OCI-M1 (cell line): Measurements from ENCODE around the gene GAGE10.
"Not testable (repeated sequence)": the region's sequence is repeated elsewhere in the genome, so short reads cannot be mapped to it uniquely, and the experiment has no call there.

Source experiments
- DNase-seq: peaks from one replicate; lab custom pipeline; 2025; lab: John Stamatoyannopoulos, UW

Gene GAGE10

DNA sequence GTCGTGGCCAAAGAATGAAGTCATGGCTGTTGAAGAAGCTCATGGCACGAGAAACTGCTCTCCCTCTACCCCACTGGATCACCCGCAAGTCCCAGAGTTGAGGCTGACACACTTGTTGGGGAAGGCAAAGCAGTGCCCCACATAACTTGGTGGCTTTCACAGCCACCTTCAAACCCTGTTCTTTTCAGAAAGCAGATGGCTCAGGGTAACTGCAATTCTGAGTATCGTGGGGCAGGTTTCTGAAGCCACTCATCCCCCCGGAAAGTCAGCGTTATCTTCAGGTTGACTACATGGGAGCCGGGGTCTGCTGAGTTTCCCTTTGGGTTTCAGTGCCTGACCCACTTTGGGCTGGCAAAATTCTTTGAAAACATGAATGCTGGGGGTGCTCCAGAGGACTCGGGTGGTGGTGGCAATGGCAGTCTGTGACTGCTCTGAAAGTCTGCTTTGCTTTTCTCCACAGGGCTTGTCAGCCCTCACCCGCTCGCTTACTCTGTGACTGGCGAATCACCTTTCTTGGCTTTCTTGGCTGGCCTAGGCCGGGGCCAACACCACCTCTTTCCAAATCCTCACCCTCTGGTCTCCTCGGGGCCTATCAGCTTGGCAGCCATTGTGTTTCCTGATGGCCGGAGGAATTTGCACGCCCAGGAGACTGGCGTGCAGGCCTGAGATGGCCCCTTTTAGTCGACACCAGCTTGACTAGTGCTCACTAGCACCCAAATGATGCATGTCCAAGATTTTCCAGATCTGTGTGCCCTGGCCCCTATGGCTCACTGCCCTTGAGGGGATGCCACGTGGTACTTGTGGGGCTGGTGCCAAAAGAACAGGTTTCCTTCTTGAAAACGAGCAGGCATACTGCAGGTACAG lies 26.5 kb upstream of the GAGE10 start:
- no peak for DNase-seq

DNA sequence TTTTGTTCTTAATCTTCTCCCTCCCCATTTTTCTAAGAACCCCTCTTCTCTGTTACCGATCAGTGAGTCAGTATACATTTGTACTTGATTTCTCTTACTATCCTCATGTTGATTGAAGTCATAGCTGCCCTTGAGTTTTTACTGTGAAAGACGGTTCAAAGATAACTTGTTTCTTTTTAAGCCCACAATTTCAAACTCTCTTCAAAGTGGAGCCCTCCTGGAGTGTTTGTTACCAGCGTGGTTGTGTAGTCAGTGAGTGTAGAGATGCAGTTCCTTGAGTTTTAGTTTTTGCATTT lies 26.0 kb upstream of the GAGE10 start:
- DNase-seq: no peak

DNA sequence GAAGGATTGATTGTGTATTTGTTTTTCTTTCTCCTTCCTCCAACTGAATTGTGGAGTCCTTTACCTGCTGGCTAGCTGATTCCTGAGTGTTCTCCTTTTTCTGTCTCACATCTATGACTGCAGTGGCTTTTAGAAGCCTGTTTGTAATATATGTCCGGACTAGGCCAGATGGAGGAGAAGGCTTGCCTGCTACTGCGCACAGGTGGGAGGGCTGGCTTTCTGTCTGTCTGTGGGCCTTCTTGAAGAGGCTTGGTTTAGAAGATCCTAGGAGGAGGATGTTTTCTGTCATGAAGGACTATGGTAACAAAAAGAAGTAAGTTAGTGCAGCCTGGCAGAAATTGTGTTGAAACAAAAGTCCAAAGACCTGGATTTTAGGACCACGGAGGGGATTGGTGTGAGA lies 25.4 kb upstream of the GAGE10 start:
- no peak for DNase-seq

DNA sequence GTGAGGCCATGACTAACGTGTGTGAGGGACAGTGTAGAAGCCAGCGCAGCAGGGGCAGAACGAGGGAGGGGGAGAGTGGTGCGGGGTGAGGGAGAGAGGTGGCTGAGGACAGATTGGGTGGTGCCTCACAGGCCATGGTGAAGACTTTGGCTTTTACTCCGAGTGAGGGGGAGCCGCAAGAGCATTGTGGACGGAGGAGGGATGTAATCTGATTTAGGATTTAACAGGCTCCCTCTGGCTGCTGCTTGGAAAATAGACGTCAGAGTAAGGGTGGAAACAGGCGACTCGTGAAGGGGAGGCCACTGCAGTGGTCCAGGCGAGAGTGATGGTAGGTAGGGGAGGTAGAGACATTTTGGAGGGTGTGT lies 20.8 kb upstream of the GAGE10 start:
- peak; percentile 60 for DNase-seq

DNA sequence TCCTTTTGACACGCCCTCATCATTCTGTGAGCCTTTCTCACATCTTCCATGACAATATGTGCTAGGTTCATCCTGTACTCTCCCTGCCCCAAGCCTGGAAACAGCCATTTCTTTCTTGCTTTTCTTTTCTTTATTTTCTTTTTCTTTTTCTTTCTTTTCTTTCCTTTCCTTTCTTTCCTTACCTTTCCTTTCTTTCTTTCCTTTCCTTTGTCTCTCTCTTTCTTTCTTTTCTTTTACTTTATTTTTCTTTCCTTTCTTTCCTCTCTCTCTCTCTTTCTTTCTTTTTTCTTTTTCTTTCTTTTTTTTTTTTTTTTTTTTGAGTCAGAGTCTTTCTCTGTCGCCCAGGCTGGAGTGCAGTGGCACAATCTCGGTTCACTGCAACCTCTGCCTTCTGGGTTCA lies 19.2 kb upstream of the GAGE10 start:
- DNase-seq: no peak

DNA sequence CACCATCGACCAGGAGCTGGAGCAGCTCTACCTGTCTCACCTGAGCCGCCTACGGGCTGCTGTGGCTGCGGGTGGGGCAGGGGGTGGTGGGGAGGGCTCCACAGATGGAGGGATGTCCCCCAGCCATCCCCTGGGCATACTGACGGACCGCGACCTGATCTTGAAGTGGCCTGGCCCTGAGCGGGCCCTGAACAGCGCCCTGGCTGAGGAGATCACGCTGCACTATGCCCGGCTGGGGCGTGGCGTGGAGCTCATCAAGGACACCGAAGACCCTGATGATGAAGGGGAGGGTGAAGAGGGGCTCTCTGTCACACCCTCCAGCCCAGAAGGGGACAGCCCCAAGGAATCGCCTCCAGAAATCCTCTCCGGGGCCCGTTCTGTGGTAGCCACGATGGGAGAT lies 17.3 kb upstream of the GAGE10 start:
- DNase-seq: no peak

DNA sequence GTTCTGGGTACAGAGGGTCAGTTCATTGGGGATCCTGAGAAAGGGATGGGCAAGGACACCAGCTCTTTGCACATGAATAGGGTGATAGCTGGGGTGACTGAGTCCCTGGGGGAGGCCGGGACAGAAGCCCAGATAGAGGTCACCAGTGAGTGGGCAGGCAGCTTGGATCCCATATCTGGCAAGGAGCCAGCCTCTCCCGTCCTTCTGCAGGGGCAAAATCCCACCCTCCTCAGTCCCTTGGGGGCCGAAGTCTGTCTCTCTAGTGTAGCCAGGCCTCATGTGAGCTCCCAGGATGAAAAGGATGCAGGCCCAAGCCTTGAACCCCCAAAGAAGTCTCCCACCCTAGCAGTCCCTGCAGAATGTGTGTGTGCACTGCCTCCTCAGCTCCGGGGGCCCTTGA lies 16.9 kb upstream of the GAGE10 start:
- DNase-seq: no peak

DNA sequence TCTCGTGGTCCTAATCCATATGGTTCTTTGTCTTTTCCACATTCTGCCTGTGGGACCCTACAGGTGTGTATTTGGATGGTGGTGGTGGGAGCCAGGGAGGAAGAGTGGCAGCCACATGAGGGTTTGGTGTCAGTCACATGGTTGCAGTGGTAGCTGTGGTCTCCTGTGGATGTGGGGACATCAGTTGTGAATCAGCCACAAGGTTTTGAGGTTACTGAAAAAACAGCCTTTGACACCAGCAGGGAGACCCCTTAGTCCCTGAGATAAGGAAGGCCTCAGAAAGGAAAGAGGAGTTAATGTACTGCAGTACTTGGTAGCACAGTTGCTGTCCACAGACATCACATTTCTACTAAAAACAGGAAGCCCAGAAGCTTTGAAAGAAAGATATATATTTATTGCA lies 15.8 kb upstream of the GAGE10 start:
- peak; percentile 3 for DNase-seq

DNA sequence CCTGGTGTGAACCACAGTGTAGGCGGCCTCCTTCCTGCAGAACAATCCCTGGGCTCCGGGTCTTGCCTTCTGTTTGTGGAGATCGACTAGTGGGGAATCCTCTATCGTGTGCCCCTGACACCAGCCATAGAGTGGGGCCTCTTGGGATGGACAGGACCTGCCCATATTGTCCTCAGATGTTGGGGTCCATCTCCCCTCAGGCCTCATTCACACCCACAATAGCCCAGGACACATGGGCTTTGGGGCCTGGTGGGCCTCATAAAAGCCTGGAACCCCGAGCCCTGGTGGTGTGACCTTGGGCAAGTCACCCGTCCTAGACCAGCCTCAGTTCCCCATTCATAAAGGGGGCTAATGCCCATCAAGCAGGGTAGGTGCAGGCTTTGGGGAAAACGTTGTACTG lies 13.2 kb upstream of the GAGE10 start:
- DNase-seq: no peak

DNA sequence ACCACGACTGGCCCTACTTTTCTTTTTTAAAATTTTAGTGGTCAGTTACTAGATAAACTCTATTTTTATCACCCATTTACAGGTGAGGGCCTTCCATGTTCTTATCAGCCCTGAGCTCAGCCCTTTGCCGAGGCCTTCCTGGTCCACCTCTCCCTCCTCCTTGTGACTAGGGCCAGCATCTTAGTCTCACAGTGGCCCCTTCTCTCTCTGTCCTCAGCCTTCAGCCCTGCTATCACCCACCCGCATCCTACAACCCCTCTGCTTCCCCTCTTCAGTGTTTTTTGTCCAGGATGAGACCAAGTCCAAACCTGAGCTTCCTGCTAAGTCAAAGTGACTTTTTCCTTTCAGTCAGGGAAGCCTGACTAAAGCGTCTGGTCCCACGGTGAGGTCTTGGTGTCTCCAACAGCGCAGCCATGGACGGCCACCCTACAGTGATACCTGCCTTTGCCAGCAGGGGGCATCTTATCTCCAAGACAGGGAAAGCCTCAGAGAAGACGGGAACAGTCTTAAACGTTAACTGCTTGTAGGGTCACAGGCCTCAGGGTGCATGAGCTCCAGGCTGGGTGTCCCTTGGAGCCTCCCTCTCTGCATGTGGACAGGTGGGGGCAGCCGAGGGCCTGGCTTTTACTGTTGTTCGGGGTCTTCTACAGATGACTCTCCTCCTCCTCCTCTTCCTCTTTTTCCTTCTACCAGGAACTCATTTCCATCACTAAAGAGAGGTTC lies 11.7 kb upstream of the GAGE10 start:
- peak; percentile 82 for DNase-seq

DNA sequence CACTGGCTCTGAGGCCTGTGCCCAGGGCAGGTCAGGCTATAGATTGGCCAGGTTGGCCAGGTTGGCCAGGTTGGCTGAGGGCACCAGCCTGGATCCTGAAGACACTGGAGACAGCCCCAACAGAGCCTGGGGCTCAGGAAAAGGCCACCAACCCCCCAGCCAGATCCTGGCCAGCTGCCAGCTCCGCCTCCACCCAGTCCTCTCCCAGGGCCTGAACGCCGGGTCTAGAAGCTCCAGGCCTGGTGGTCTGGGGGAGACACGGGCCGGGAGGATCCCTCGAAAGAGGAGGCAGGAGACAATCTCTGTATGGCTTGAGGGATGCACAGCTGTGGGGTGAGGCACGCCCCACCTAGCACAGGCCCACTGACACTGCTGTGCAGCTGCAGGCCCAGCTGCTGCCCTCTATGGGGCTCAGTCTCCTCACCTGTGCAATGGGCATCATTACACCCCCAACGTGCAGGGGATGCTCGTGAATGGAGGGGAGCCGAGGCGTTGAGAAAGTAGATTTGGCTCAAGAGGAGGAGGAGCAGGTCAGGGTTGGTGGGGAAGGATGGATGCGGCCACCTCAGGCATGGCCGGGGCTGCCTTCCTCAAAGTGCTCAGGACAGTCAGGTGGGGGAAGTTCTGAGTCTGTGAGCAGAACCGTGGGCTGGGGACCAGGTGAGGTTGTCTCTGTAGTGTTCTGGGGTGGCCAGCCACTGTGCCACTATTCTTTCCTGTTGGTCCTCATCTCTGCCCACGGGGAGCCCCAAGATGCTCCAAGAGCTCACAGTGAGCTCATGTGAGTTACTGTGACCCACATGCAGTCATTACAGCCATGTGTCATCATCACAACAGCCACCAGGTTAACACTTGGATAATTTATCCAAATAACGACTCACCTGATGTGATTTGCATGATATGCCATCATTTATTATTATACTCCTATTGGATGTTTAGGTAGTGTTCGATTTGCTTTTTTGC lies 10.8 kb upstream of the GAGE10 start:
- DNase-seq: no peak

DNA sequence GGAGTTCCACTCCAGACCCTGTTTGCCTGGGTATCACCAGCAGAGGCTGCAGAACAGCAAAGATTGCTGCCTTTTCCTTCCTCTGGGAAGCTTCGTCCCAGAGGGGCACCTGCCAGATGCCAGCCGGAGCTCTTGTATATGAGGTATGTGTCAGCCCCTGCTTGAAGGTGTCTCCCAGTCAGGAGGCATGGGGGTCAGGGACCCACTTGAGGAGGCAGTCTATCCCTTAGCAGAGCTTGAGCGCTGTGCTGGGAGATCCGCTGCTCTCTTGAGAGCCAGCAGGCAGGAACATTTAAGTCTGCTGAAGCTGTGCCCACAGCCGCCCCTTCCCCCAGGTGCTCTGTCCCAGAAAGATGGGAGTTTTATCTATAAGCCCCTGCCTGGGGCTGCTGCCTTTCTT lies 4.2 kb upstream of the GAGE10 start:
- DNase-seq: not testable (repeated sequence)

DNA sequence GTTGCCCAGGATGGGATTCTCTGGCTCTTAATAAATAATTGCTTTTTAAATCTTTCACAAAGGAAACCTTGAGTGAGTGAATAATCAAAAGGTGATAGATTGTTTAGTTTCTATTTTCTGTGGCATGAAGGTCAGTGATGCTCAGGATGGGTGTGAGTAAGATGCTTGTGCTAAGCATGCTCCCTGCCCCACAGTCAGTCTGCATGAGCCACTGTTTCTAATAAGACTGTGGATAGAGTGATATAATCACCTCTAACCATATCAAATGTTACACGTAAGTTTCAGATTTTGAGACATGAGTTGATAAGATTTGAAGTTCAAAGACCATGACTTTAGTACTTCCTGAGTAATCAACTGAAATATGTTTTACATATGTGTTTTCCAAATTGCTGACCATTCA lies 2.7 kb upstream of the GAGE10 start:
- no peak for DNase-seq

DNA sequence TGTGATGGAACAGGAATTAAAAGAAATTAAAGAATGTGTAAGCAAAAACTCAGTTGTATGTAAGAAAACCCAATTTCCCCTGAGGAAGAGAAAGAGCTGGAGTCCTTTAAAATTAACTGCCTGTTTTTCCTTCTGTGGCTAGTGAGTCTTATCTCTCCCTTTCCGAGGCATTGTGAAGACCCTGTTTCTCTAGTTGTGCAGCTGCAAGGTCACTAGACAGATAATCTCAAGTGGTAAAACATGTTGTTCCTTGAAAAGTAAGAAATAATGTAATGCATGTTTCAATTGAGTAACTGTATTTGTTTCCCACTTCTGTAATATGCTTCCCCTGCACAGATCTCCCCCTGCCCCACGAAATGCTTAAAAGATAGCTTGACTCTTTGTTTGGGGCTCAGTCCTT lies 4.3 kb downstream of the GAGE10 start:
- DNase-seq: peak; percentile 60

DNA sequence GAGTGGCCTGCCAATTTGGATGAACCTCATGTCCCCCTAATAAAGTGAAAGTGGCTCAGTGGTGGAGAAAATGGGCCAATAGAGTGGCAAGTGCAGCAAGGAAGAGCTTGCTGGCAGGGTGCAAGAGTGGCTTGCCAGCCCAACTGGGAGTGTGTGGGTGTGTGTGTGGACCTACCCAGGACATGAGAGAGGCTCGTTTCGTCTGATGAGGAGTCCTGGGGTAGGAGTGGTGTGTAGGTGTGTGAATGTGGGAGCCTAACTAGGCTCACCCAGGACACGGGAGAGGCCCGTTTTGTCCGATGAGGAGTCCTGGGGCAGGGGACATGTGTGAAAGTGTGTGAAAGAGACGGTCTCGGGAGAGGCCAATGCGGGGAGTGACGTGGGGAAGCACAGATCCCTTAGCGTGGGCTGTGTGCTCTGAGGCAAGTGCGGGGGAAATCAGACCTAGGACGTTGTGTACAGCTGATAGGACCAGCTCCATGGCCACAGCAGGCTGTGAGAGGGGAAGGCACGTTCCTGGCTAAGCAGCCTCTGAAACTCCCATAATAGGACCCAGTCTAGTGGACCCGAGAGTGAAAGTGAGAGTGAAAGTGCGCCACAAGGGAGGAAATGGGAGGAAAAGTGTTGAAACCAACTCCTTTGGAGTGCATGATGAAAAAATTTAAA lies 5.3 kb downstream of the GAGE10 start:
- peak; percentile 78 for DNase-seq

DNA sequence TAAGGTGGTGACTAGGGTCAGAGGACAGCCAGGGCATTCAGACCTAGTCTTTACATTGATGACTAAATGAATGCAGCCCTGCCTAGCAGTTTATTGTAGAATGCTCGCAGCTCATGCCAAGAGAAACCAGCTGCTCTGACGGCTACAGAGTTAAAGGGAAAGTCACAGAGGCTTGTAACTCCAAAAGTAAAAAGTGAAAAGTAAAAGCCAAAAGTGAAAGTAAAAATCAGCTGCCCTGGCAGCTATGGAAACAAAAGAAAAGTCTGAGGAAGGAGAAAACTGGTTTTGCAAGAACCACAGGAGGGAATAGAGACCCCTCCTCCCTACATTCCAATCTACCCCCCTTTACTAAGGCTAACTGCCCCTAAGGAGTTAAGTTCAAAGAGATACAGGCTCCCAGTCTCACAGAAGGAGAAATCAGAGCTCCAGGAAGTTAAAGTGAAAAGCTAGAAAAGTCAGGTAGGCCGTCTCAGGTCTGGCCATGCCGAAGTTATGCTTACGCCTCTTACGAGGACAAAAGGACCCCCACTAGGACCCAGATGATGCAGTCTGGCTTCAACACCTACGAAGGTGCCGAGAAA lies 6.0 kb downstream of the GAGE10 start:
- peak; percentile 69 for DNase-seq

DNA sequence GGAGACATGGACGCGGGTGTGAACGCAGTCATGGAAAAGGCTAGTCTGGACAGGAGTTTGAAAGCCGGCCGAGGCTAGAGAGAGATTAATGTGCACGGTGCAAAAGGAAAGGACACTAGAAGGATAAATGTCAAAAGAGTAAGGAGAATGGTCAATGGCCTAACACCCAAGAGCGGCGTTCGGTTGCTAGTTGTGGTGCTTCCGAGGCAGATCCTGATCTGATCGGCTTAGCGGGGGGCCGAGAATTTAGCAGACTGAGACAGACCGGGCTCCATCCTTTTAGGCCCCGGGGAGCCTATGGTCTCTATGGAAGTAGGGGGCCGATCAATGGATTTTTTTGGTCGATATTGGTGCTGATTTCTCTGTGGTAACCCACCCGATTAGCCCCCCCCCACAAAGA lies 6.9 kb downstream of the GAGE10 start:
- DNase-seq: no peak

DNA sequence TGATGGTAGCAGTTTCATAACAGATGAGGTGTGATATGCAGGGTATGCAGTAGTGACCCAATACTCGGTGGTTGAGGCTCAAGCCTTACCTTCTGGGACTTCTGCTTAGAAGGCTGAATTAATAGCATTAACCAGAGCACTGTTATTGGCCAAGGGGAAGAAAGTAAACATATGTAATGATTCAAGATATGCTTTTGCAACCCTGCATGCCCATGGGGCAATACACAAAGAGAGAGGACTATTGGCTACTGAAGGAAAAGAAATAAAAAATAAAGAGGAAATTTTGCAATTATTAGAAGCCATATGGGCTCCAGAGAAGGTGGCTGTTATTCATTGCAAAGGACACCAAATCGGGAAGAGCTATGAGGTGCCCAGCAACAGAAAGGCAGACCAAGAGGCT lies 8.7 kb downstream of the GAGE10 start:
- no peak for DNase-seq

DNA sequence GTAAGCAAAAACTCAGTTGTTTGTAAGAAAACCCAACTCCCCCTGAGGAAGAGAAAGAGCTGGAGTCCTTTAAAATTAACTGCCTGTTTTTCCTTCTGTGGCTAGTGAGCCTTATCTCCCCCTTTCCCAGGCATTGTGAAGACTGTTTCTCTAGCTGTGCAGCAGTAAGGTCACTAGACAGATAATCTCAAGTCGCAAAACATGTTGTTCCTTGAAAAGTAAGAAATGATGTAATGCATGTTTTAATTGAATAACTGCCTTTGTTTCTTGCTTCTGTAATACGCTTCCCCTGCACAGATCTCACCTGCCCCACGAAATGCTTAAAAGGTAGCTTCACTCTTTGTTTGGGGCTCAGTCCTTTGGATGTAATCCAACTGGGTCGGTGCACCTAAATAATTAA lies 12.6 kb downstream of the GAGE10 start:
- peak; percentile 63 for DNase-seq

DNA sequence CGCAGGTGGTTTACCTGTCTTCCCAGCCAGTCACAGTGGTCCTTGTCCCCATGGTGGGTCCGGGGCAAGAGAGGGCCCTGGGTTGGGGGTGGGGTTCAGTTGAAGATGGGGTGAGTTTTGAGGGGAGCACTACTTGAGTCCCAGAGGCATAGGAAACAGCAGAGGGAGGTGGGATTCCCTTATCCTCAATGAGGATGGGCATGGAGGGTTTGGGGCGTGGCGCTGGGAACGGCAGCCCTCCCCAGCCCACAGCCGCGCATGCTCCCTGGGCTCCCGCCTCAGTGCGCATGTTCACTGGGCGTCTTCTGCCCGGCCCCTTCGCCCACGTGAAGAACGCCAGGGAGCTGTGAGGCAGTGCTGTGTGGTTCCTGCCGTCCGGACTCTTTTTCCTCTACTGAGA lies 18.3 kb downstream of the GAGE10 start, which contains the start of gene GAGE12J:
Gene GAGE12J (plus strand): TSS at position 301 of the 400 bp plus-strand sequence. CDS start 1,157 bp downstream, outside the sequence.
- not testable (repeated sequence) for DNase-seq

DNA sequence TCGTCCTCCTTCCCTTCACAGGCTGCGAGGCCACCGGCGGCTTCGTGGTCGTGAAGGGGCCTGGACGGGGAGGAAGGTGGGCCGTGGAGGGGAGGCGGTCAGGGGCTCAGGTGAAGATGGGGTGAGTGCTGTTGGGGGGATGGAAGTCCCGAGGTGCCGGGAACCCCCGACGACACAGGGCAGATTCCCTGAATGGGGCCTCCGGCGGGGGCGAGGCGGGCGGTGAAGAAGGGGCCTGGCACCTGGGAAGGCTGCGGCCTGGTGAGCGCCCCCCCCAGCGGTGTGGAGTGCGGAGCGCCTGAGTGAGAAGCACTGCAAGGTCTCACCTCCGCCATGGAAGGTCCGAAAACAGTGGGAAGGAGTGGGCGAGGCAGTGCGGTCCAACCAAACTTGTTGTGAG lies 18.8 kb downstream of the GAGE10 start:
- DNase-seq: not testable (repeated sequence)

DNA sequence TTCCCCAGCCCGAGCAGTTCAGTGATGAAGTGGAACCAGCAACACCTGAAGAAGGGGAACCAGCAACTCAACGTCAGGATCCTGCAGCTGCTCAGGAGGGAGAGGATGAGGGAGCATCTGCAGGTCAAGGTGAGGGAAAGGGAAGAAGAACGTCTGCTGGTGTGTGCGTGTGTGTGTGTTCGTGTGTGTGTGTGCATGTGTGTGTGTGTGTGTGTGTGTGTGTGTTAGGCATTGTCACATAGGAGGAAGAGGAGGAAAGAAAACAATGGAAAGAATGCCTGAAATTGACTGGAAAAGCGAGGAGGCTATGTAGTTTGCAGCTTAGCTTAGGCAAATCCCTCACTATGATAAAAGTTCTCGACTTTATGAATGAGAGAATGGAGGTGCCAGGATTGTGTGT lies 20.3 kb downstream of the GAGE10 start:
- DNase-seq: not testable (repeated sequence)
